ENCODE data around the gene TREML1. TPM values are rescaled to one million over a fixed set of nuclear protein-coding genes. Genes with fewer than 3 reads are reported as not detected.
"Not testable (repeated sequence)": the region's sequence is repeated elsewhere in the genome, so short reads cannot be mapped to it uniquely, and the experiment has no call there.

The TREML1 gene
- total RNA-seq, 6 experiments from 2014 or later: not detected

DNA sequence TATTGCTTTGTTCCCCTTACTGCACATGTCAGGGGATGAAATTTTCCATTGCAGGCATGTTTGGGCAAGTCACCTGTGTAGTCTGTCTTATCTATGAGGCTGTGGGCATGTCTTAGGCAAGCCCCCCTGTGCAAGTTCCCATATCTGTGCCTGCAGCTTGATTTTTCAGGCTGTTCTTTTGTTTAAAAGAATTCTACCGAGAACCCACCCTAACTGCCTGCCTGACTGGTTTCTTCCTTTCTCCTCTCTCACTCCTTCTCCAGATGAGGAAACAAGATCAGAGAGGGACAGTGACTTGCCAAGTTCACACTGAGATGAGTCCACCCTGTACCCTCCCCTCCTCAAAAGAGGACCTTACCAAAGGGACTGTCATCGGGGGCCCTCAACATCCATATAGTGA is 35.8 kb upstream of the TREML1 start:
- Mint-ChIP-seq H3K27me3 (ENCODE audit: insufficient read depth) (peaks cover 22% of the 10 kb centered on the region), H3K4me1 (ENCODE audit: low read depth) (no peaks in the 10 kb centered on the region), H3K27ac (no peak overlapping the region), H3K36me3 (ENCODE audit: low read depth) (no peaks in the 10 kb centered on the region), H3K4me3 (no peak overlapping the region), H3K9me3 (peaks cover 11% of the 10 kb centered on the region)
- TF ChIP-seq, protein P1, sequence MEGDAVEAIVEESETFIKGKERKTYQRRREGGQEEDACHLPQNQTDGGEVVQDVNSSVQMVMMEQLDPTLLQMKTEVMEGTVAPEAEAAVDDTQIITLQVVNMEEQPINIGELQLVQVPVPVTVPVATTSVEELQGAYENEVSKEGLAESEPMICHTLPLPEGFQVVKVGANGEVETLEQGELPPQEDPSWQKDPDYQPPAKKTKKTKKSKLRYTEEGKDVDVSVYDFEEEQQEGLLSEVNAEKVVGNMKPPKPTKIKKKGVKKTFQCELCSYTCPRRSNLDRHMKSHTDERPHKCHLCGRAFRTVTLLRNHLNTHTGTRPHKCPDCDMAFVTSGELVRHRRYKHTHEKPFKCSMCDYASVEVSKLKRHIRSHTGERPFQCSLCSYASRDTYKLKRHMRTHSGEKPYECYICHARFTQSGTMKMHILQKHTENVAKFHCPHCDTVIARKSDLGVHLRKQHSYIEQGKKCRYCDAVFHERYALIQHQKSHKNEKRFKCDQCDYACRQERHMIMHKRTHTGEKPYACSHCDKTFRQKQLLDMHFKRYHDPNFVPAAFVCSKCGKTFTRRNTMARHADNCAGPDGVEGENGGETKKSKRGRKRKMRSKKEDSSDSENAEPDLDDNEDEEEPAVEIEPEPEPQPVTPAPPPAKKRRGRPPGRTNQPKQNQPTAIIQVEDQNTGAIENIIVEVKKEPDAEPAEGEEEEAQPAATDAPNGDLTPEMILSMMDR (IDR thresholded peaks at IDR 0.05): no peak
- no peak for DNase-seq

DNA sequence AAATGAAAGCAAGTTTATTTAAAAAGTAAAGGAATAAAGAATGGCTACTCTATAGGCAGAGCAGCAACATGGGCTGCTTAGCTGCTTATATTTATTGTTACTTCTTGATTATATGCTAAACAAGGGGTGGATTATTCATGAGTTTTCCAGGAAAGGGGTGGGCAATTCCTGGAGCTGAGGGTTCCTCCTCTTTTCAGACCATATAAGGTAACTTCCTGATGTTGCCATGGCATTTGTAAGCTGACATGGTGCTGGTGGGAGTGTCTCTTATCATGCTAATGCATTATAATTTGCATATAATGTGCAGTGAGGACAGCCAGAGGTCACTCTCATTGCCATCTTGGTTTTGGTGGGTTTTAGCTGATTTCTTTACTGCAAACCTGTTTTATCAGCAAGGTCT is 34.9 kb upstream of the TREML1 start:
- Mint-ChIP-seq H3K9me3 (peaks cover 11% of the 10 kb centered on the region), H3K27me3 (ENCODE audit: insufficient read depth) (peaks cover 22% of the 10 kb centered on the region)
- H3K4me3 Mint-ChIP-seq; H3K4me1 Mint-ChIP-seq (ENCODE audit: low read depth); DNase-seq; H3K27ac Mint-ChIP-seq; H3K36me3 Mint-ChIP-seq (ENCODE audit: low read depth): not testable (repeated sequence)

DNA sequence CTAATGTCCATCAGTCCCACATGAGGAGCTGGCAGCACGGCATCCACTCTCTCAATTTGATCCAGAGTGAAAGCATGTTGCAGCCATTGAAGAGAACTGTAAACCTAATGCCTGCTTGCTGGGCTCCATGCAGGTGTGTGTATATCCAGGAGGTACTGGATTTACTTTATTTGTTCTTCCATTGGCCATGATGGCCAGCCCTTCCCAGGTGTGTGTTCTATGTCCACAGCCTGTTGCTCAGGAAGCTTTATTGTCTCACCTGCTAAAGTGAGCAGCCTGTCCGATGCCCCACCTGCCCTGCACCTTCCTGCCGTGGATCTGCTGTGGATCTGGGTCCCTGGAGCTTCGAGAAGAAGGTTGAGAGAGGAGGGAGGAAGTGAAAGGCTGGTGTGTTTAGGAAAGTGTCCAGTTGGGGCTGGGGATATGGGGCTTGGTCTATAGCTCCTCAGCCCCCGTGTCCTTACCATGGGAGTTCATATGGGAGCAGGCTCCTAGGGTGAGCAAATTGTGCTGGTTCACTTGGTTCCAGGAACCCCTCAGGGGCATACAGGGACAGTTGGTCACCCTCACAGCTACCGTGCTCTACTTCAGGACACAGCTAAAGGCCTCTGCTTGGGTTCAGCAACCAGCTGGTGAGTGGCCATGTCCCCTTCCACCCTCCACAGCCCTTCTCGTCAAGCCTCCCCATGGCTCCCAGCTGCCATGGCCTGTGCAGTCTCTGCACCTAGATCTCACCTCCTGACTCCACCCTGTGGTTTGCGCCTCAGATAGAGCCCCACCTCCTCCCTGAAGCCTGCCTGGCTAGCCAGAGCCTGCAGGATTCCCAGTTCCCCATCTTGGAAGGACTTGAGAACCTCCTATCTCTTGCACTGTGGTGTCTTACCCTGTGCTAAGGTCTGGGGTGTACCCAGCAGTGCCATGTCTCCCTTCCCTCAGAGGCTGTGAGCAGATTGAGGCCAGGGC is 34.1 kb upstream of the TREML1 start:
- no peak overlapping the region for H3K27ac Mint-ChIP-seq
- no peak for DNase-seq
- H3K36me3 Mint-ChIP-seq (ENCODE audit: low read depth): no peaks in the 10 kb centered on the region
- H3K9me3 Mint-ChIP-seq: peaks cover 11% of the 10 kb centered on the region
- H3K4me1 Mint-ChIP-seq (ENCODE audit: low read depth): no peaks in the 10 kb centered on the region
- peaks cover 22% of the 10 kb centered on the region for H3K27me3 Mint-ChIP-seq (ENCODE audit: insufficient read depth)
- no peak overlapping the region for H3K4me3 Mint-ChIP-seq
- TF ChIP-seq, protein P1 (IDR thresholded peaks at IDR 0.05): no peak

DNA sequence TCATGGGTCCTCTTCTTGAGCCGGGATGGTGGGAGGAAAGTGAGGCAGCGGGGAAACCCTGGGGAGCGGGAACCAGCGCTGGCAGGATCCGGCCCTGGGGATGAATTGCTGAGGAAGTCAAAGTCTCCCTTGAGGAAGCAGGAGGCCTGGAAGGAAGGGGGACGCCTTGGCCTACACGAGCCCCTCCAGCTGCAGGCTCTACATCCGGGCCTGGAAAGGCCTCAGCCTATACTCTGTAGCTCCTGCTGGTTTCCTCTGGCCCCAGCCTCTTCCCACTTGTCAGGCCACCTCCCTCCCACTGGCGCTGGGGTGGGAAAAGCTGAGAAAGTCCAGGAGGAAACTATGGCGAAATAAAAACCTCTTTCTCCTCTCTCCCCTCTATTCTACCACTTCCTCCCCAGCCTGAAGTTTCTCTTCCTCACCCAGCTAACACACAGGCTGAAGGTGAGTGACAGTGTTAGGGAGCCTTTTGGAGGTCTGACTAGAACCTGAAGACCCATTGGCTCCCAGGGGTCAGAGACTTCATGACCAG is 31.9 kb upstream of the TREML1 start:
- no peaks in the 10 kb centered on the region for H3K36me3 Mint-ChIP-seq (ENCODE audit: low read depth)
- peaks cover 28% of the 10 kb centered on the region for H3K27me3 Mint-ChIP-seq (ENCODE audit: insufficient read depth)
- H3K9me3 Mint-ChIP-seq: peaks cover 11% of the 10 kb centered on the region
- no peaks in the 10 kb centered on the region for H3K4me1 Mint-ChIP-seq (ENCODE audit: low read depth)
- H3K4me3 Mint-ChIP-seq: no peak overlapping the region
- no peak overlapping the region for H3K27ac Mint-ChIP-seq
- TF ChIP-seq, protein P1 (IDR thresholded peaks at IDR 0.05): no peak
- DNase-seq: no peak

DNA sequence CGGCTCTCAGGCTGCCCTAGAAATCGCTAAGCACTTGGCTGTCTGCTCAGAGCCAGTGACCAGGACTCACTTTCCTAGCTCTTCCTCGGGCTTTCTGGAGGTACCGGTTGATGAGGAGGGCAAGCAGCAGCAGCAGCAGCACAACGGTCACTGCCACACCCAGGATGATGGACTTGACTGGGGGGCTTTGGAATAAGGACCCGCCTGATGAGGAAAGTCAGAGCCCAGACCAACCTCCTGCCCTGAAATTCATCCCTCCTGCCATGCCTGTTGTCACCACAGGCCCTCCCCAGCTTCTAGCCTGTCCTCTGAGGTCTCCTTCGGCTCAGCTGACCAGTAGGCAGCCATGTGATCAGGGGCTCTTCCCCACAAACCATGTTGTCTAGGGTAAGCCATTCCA is 30.6 kb upstream of the TREML1 start:
- no peak overlapping the region for H3K27ac Mint-ChIP-seq
- no peak for DNase-seq
- no peaks in the 10 kb centered on the region for H3K36me3 Mint-ChIP-seq (ENCODE audit: low read depth)
- H3K4me3 Mint-ChIP-seq: no peak overlapping the region
- no peaks in the 10 kb centered on the region for H3K4me1 Mint-ChIP-seq (ENCODE audit: low read depth)
- peaks cover 6% of the 10 kb centered on the region for H3K9me3 Mint-ChIP-seq
- TF ChIP-seq, protein P1 (IDR thresholded peaks at IDR 0.05): no peak
- H3K27me3 Mint-ChIP-seq (ENCODE audit: insufficient read depth): peaks cover 34% of the 10 kb centered on the region
